Measurements from ENCODE around the gene MGAT5.

MGAT5 gene

GRCh38 chr2:134432435-134432883, 178.6 kb downstream of the MGAT5 start:
- no peak for DNase-seq

- DNase-seq: no peak
These were observed 179.6 kb downstream of the MGAT5 start for GRCh38 chr2:134433469-134433868.

- DNase-seq: no peak
These were observed 180.1 kb downstream of the MGAT5 start for GRCh38 chr2:134433979-134434378.

- DNase-seq: no peak
These were observed 181.6 kb downstream of the MGAT5 start for GRCh38 chr2:134435505-134435904.

- DNase-seq: no peak
These were observed 182.1 kb downstream of the MGAT5 start for GRCh38 chr2:134435936-134436335.

- no peak for DNase-seq
These were observed 182.8 kb downstream of the MGAT5 start for GRCh38 chr2:134436706-134437105.

- no peak for DNase-seq
These were observed 184.5 kb downstream of the MGAT5 start for GRCh38 chr2:134438371-134438770.

- no peak for DNase-seq
These were observed 186.6 kb downstream of the MGAT5 start for GRCh38 chr2:134440336-134440909.

GRCh38 chr2:134441153-134441863, 187.4 kb downstream of the MGAT5 start:
- no peak for DNase-seq

- DNase-seq: no peak
These were observed 190.1 kb downstream of the MGAT5 start for GRCh38 chr2:134443814-134444480.

- no peak for DNase-seq
These were observed 191.2 kb downstream of the MGAT5 start for GRCh38 chr2:134445116-134445515.

GRCh38 chr2:134445985-134446382, 192.1 kb downstream of the MGAT5 start:
- no peak for DNase-seq

GRCh38 chr2:134446383-134447017, 192.6 kb downstream of the MGAT5 start:
- peak; percentile 75 for DNase-seq

GRCh38 chr2:134447669-134448068, 193.8 kb downstream of the MGAT5 start:
- no peak for DNase-seq

GRCh38 chr2:134448650-134449049, 194.8 kb downstream of the MGAT5 start:
- no peak for DNase-seq

GRCh38 chr2:134449157-134449556, 195.3 kb downstream of the MGAT5 start:
- no peak for DNase-seq

- no peak for DNase-seq
These were observed 196.1 kb downstream of the MGAT5 start for GRCh38 chr2:134449751-134450513.

- DNase-seq: no peak
These were observed 197.4 kb downstream of the MGAT5 start for GRCh38 chr2:134451347-134451630.

- no peak for DNase-seq
These were observed 198.3 kb downstream of the MGAT5 start for GRCh38 chr2:134452042-134452733.

- no peak for DNase-seq
These were observed 199.6 kb downstream of the MGAT5 start for GRCh38 chr2:134453476-134453875.

- no peak for DNase-seq
These were observed 200.1 kb downstream of the MGAT5 start for GRCh38 chr2:134453973-134454372.

GRCh38 chr2:134454426-134454825, 200.6 kb downstream of the MGAT5 start:
- DNase-seq: no peak

GRCh38 chr2:134454931-134455330, 201.1 kb downstream of the MGAT5 start:
- DNase-seq: no peak
